C4-2B (cell line): ENCODE results near the gene BANK1.

ENCODE experiments used
- ZFX ChIP-seq: fragments of 450-650 bp; IDR thresholded peaks from 2 replicates; pipeline ENCODE4 v1.6.1; 2017
- TF ChIP-seq, protein P1 (sequence below): fragments of 450-650 bp; conservative IDR thresholded peaks from 2 replicates; pipeline ENCODE4 v1.5.1; 2017; ENCODE audit warnings: mild to moderate bottlenecking

DNA sequence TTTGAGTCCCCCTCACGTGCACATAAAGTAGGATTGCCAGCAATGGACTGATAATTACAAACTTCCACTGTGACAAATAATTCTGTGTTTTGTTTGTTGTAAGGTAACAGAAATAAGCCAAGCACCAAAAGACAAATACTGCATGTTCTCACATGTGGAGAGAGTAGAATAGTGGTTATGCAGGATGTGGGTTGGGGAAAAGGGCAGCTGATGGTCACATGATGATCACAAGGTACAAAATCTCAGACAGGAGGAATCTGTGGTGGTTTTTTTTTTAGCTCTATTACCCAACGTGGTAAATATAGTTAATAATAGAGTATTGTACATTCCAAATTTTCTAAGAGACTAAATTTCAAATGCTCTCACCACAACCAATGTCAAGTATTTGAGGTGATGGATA is 182.3 kb downstream of the BANK1 start:
- TF ChIP-seq, protein P1, sequence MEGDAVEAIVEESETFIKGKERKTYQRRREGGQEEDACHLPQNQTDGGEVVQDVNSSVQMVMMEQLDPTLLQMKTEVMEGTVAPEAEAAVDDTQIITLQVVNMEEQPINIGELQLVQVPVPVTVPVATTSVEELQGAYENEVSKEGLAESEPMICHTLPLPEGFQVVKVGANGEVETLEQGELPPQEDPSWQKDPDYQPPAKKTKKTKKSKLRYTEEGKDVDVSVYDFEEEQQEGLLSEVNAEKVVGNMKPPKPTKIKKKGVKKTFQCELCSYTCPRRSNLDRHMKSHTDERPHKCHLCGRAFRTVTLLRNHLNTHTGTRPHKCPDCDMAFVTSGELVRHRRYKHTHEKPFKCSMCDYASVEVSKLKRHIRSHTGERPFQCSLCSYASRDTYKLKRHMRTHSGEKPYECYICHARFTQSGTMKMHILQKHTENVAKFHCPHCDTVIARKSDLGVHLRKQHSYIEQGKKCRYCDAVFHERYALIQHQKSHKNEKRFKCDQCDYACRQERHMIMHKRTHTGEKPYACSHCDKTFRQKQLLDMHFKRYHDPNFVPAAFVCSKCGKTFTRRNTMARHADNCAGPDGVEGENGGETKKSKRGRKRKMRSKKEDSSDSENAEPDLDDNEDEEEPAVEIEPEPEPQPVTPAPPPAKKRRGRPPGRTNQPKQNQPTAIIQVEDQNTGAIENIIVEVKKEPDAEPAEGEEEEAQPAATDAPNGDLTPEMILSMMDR: no peak
- no peak for TF ChIP-seq ZFX
